Activated CD8-positive, alpha-beta T cell treated with anti-CD3 and anti-CD28 coated beads, Interleukin-2, amount 10 ng/mL, durations not matched to agents 7 days and 5 days (primary cell): ENCODE data around the gene CABCOCO1. TPM values are rescaled to one million over a fixed set of nuclear protein-coding genes. Genes with fewer than 3 reads are reported as not detected.

Experiments
- ATAC-seq: fragments of 150-1000 bp; cut with Tn5 transposase; one replicate; pipeline ENCODE4 v1.10.0; 2021; ENCODE audit warnings: moderate library complexity
- CTCF ChIA-PET: fragments of 350-600 bp; sonication (Branson Sonifier 250); formaldehyde crosslinking; loops from one replicate; lab custom pipeline; 2021; ENCODE audit warnings: antibody characterized with exemption; lab: Charles Lee
- POLR2A ChIA-PET: fragments of 350-600 bp; sonication (Branson Sonifier 250); formaldehyde crosslinking; loops from one replicate; lab custom pipeline; 2021; ENCODE audit warnings: antibody characterized with exemption; lab: Charles Lee
- DNase-seq: peaks from one replicate; pipeline ENCODE4 v3.0.0-alpha.2; 2020
- H3K27ac Mint-ChIP-seq: one replicate; pipeline ENCODE4 v1.8.0; 2021; ENCODE audit warnings: mild to moderate bottlenecking, mixed read lengths
- H3K27me3 Mint-ChIP-seq: one replicate; pipeline ENCODE4 v1.8.0; 2021; ENCODE audit warnings: low read depth, mixed read lengths
- H3K36me3 Mint-ChIP-seq: one replicate; pipeline ENCODE4 v1.8.0; 2021; ENCODE audit warnings: low read depth, mixed read lengths
- H3K4me1 Mint-ChIP-seq: one replicate; pipeline ENCODE4 v1.8.0; 2021; ENCODE audit warnings: low read depth, mixed read lengths
- H3K4me3 Mint-ChIP-seq: one replicate; pipeline ENCODE4 v1.8.0; 2021; ENCODE audit warnings: mild to moderate bottlenecking, mixed read lengths
- H3K9me3 Mint-ChIP-seq: one replicate; pipeline ENCODE4 v1.8.0; 2022; ENCODE audit warnings: mixed read lengths; ENCODE audit not compliant: insufficient read depth
- total RNA-seq, 2 experiments: library from RNA; stranded (reverse); gene quantifications; one replicate each; pipeline ENCODE4 v1.2.3, GENCODE V29; 2021

The CABCOCO1 gene
- total RNA-seq, 2 experiments from 2014 or later, result not detected

DNA sequence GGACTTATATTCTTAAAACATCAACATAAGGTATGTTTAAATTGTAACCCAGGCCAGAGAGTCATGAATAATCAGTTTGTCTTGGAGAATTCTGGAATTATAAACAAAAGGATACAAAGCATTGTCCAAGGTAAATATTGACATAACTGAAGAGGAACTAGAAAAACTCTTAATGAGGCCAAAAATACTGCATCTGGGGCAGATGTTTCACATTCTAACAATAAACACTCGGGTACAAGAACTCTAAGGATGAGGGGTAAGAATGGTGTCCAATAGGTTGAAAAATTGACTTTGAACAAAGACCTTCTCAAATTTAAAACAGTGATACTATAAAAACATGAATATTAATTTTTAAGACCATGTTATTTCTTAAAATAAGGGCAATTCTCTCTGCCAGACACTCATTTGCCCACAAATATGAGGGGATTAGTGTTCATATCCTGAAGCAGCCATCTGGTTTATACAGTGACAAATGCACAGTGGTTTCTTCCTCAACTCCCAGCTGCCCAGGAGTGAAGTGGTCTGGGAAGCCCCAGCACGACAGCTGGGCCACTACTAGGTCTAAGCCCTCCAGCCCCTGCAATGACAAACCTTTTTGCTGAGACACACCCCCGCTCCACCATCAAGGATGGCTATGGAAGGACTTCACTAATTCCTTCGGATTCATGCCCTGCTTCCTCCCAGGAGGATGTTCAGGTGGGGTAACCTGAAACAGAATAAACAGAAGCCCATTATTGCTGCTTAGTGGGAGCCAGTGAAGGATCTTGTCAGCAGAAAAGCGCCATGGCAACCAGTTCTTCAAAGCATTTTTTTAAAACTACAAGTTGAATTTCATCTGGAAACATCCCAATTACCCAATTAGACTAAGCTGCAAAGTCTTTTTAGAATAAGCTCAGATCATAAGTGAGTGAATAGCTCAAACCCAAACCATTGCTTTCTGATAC is 131.3 kb downstream of the CABCOCO1 start:
- DNase-seq (no peak), ATAC-seq (no peak)
- H3K27me3 Mint-ChIP-seq, result no peaks in the 10 kb centered on the region
- no peaks in the 10 kb centered on the region for H3K9me3 Mint-ChIP-seq
- CTCF ChIA-PET, result interaction anchor here (0.9 kb wide), 1 partner anchor 41 kb away, joined by 4 read pairs; no protein-coding TSS in a partner anchor
- peaks cover 2% of the 10 kb centered on the region for H3K4me1 Mint-ChIP-seq
- no peak overlapping the region for H3K4me3 Mint-ChIP-seq
- H3K36me3 Mint-ChIP-seq, result no peaks in the 10 kb centered on the region
- no peak overlapping the region for H3K27ac Mint-ChIP-seq
- POLR2A ChIA-PET, result no interaction called here

DNA sequence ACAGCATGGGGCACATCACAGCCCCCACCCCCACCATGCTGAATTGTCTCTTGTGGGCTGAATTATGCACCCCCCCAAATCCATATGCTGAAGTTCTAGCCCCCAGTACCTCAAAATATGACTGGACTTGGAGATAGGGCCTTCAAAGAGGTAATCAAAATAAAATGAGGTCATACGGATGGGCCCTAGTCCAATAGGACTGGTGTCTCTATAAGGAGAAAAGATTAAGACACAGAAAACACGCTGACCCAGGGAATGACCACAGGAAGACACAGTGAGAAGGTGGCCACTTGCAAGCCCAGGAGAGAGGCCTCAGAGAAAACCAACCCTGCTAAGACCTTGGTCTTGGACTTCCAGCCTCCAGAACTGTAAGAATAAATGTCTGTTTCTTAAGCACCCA is 132.4 kb downstream of the CABCOCO1 start:
- Mint-ChIP-seq H3K4me1 (peaks cover 2% of the 10 kb centered on the region), H3K36me3 (no peaks in the 10 kb centered on the region), H3K9me3 (no peaks in the 10 kb centered on the region), H3K27ac (no peak overlapping the region), H3K4me3 (no peak overlapping the region), H3K27me3 (no peaks in the 10 kb centered on the region)
- ChIA-PET POLR2A (no interaction called here), CTCF (no interaction called here)
- DNase-seq (no peak), ATAC-seq (no peak)

DNA sequence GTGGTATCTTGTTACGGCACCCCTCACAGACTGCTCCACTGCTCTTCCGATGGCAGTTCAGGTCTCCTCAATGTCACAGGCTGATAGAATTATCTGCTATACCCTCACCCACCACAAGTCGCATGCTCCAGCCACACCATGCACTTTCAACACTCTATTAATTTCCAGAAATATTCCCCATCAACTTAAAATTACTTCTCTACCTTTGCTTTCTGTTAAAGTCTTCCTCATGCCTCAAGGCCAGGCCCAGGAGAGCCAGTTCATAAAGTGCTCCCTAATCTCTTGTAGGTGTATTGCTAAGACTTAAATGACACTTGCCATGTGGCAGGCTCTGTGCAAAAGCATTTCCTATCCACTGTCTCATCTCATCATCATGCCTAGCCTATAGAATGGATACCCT is 132.8 kb downstream of the CABCOCO1 start:
- Mint-ChIP-seq H3K27ac (no peak overlapping the region), H3K36me3 (no peaks in the 10 kb centered on the region), H3K4me1 (peaks cover 2% of the 10 kb centered on the region), H3K4me3 (no peak overlapping the region), H3K27me3 (no peaks in the 10 kb centered on the region), H3K9me3 (no peaks in the 10 kb centered on the region)
- POLR2A ChIA-PET, result no interaction called here
- ATAC-seq (no peak), DNase-seq (no peak)
- CTCF ChIA-PET, result no interaction called here

DNA sequence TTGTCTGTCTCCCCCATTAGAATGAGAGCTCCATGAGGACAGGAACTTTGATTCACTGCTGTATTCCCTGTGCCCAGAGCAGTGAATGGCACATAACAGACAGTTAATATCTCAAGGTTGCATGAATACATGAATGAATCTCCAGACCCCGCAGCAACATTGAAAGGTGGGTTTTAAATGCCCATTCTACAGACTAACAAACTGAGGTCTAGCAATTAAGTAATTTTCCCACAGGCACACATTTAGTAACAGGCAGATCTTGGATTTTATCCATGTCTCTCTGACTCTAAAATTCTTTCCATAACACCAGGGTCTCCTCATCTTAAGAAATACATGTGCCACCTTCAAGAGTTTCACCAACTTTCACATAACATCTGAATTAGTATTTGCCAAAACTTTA is 134.1 kb downstream of the CABCOCO1 start:
- no peak overlapping the region for H3K4me3 Mint-ChIP-seq
- no peak overlapping the region for H3K27ac Mint-ChIP-seq
- no peaks in the 10 kb centered on the region for H3K36me3 Mint-ChIP-seq
- no peaks in the 10 kb centered on the region for H3K27me3 Mint-ChIP-seq
- DNase-seq (no peak), ATAC-seq (no peak)
- ChIA-PET POLR2A (no interaction called here), CTCF (no interaction called here)
- peaks cover 2% of the 10 kb centered on the region for H3K4me1 Mint-ChIP-seq
- H3K9me3 Mint-ChIP-seq, result no peaks in the 10 kb centered on the region

DNA sequence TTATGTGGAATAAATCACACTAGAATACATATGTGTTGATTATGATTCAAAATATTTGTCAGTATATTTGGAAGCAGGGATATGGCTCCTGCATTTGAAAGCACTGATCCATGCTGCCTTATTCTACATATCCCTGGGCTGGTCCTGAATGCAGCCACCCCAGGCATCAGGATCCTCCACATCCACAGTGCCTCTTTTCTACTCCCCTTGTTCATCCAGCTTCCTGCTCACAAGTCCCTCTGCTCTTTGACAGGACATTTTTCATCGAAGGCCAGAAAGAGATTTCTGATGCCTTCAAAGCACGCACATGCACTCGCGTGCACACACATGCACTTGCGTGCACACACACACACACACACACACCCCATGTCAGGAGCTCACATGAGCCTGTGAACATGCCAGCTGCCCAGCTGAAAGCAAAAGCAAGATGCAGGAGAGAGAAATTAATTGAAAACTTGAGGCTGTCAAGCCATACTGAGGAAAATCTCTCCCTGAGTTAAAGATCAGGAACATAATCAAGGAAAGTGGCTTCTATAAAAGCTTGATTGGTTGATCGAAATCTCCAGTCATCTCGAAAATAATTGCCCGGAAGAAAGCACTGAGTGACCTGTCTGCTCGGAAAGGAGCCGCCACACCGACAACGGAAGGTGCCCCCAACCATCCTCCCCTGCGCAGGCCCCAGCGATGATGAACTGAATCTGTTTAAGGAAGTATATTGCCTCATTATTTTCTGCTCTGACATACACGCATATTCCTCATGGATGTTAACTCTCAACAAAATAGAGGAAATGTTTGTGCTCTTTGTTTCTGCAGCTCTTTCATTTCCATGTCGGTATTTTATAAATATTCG is 134.8 kb downstream of the CABCOCO1 start:
- peaks cover under 1% of the 10 kb centered on the region for H3K4me1 Mint-ChIP-seq
- ATAC-seq (no peak), DNase-seq (no peak)
- no peaks in the 10 kb centered on the region for H3K9me3 Mint-ChIP-seq
- H3K27ac Mint-ChIP-seq, result no peak overlapping the region
- ChIA-PET POLR2A (no interaction called here), CTCF (no interaction called here)
- no peaks in the 10 kb centered on the region for H3K36me3 Mint-ChIP-seq
- no peaks in the 10 kb centered on the region for H3K27me3 Mint-ChIP-seq
- H3K4me3 Mint-ChIP-seq, result no peak overlapping the region

DNA sequence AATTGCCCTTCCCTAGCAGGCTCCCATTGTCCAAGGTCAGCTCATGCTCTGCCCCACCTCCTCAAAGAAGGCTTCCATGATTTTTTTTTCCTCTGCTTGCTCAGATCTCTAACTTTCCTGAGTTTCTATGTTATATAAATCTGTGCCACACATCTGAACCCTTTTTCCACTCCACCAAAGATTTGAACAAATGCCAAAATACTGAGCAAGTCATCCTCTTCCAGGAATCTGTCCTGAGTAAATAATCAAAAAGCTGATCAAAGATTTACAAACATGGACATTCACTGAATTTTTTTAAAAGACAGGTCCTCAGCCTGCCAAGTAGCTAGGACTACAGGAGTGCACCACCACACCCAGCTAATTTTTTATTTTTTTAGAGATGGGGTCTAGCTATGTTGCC is 136.0 kb downstream of the CABCOCO1 start:
- H3K9me3 Mint-ChIP-seq, result no peaks in the 10 kb centered on the region
- no peak for DNase-seq
- ATAC-seq, result no peak
- H3K27ac Mint-ChIP-seq, result no peak overlapping the region
- no peak overlapping the region for H3K4me3 Mint-ChIP-seq
- H3K27me3 Mint-ChIP-seq, result no peaks in the 10 kb centered on the region
- H3K4me1 Mint-ChIP-seq, result no peaks in the 10 kb centered on the region
- ChIA-PET POLR2A (no interaction called here), CTCF (no interaction called here)
- no peaks in the 10 kb centered on the region for H3K36me3 Mint-ChIP-seq

DNA sequence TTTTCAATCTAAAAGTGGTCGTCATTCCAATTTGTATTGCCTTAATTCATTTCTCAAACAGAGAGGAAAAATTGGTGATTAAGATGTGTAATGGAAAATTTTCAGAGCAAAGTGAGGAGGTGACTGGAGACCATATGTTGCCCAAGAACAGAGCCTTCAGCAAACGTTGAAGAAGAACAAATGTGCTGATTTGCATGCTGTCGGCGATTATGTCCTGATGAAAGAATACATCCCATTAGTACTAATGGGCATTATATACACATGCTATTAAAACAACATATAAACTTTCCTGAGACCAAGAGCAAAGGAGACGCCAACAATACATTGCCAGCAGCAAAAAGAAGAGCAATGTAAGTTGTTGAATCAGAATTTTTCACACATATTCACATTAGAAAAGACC is 138.8 kb downstream of the CABCOCO1 start:
- H3K27me3 Mint-ChIP-seq, result no peaks in the 10 kb centered on the region
- DNase-seq, result no peak
- no peaks in the 10 kb centered on the region for H3K4me1 Mint-ChIP-seq
- no peaks in the 10 kb centered on the region for H3K36me3 Mint-ChIP-seq
- ChIA-PET POLR2A (no interaction called here), CTCF (no interaction called here)
- no peak for ATAC-seq
- H3K9me3 Mint-ChIP-seq, result no peaks in the 10 kb centered on the region
- no peak overlapping the region for H3K4me3 Mint-ChIP-seq
- H3K27ac Mint-ChIP-seq, result no peak overlapping the region

DNA sequence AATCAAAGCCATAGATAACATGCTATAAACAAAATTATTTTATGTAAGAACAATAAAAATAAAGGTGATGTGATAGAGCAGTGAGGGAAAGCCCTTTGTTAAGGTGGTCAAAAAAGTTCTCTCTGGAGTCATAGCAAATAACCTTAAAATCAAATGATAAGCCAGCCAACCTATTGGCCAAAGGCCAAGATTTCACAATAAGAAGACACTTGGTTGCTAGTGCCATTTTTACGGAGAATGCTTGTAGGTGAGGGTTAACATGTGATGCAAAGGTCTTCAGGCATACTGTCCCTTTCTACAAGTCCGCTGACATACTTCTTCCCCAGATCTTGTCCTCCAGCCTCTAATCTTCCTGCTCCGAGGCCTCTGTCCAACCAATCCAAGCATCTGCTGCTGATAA is 140.5 kb downstream of the CABCOCO1 start:
- ChIA-PET CTCF (no interaction called here), POLR2A (no interaction called here)
- H3K4me3 Mint-ChIP-seq, result no peak overlapping the region
- ATAC-seq (no peak), DNase-seq (no peak)
- no peaks in the 10 kb centered on the region for H3K36me3 Mint-ChIP-seq
- no peaks in the 10 kb centered on the region for H3K27me3 Mint-ChIP-seq
- H3K9me3 Mint-ChIP-seq, result no peaks in the 10 kb centered on the region
- H3K27ac Mint-ChIP-seq, result no peak overlapping the region
- H3K4me1 Mint-ChIP-seq, result no peaks in the 10 kb centered on the region

DNA sequence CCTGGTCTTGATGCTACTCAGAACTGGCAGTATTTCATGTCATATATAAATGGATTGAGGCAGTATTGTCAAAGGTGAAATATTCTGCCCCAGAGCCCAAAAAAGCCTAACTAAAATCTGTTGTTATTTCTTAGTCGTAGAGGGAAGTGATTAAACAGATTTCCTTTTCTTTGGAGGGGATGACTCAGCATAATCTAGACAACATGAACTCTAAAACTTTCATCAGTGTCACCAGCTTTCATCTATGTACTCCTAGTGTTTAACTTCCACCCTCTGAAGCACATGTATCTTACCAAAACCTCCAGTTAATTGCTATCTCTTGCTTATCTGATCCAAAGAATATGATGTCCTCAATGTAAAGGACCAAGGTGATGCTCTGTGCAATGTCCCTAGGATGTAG is 141.7 kb downstream of the CABCOCO1 start:
- H3K4me1 Mint-ChIP-seq, result no peaks in the 10 kb centered on the region
- H3K27ac Mint-ChIP-seq, result no peak overlapping the region
- ATAC-seq (no peak), DNase-seq (no peak)
- H3K4me3 Mint-ChIP-seq, result no peak overlapping the region
- no peaks in the 10 kb centered on the region for H3K36me3 Mint-ChIP-seq
- H3K27me3 Mint-ChIP-seq, result no peaks in the 10 kb centered on the region
- H3K9me3 Mint-ChIP-seq, result no peaks in the 10 kb centered on the region
- CTCF ChIA-PET, result no interaction called here
- POLR2A ChIA-PET, result no interaction called here

DNA sequence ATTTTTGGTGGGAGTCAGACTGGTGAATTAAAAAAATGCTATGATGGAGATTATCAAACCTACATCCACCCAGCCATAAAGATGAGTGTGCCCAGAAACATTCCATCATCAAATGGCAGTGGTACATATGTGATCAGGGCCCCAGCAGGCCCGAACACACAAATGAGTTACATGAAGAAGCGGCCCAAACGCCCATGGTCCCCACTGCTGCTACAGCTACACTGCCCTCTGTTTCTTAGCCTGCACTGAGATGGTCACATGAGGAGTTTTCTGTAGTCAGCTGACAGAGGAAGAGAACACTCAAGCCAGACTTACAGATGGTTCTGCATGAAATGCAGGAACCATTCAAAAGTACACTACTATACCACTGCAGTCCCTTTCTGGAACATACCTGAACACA is 142.4 kb downstream of the CABCOCO1 start:
- DNase-seq (no peak), ATAC-seq (no peak)
- Mint-ChIP-seq H3K9me3 (no peaks in the 10 kb centered on the region), H3K4me1 (no peaks in the 10 kb centered on the region), H3K27me3 (no peaks in the 10 kb centered on the region), H3K4me3 (no peak overlapping the region), H3K27ac (no peak overlapping the region), H3K36me3 (no peaks in the 10 kb centered on the region)
- ChIA-PET CTCF (no interaction called here), POLR2A (no interaction called here)

DNA sequence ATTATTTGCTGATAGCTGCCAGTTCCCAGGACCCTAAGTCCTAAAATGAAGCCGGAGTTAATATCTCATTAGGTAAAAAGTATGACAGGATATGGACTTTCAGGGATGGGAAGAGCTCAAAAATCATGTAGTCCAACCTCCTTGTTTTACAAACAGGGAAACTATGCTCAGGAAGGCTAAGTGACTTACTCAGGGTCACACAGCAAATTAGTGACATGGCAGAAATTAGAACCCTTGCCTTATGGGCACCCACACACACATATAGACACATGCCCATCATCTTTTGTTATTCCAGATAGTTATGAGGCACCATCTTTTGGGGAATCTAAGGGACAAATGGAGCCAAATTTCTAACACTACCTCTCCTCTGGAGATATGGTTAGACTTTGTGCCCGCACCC is 147.5 kb downstream of the CABCOCO1 start:
- ATAC-seq, result no peak
- no peak overlapping the region for H3K4me3 Mint-ChIP-seq
- no peaks in the 10 kb centered on the region for H3K36me3 Mint-ChIP-seq
- H3K4me1 Mint-ChIP-seq, result peaks cover 11% of the 10 kb centered on the region
- POLR2A ChIA-PET, result no interaction called here
- CTCF ChIA-PET, result interaction anchor here (0.9 to 1.4 kb wide), 2 partner anchors 23 to 59 kb away, joined by 3 read pairs; no protein-coding TSS in a partner anchor
- H3K9me3 Mint-ChIP-seq, result no peaks in the 10 kb centered on the region
- no peaks in the 10 kb centered on the region for H3K27me3 Mint-ChIP-seq
- no peak overlapping the region for H3K27ac Mint-ChIP-seq
- DNase-seq, result no peak
